OCI-LY1 (cell line): ENCODE measurements around the gene HINT2.

Experiments used
- H2AFZ ChIP-seq: fragments of 200-600 bp; sonication (generic), shearing (Covaris generic); 2 replicates; pipeline ENCODE4 v1.6.0; 2014; ENCODE audit warnings: antibody characterized with exemption, mild to moderate bottlenecking, low read length
- H3F3A ChIP-seq: fragments of 200-600 bp; sonication (generic), shearing (Covaris generic); 2 replicates; pipeline ENCODE4 v1.6.0; 2014; ENCODE audit warnings: mild to moderate bottlenecking, antibody characterized with exemption, low read length, moderate library complexity; ENCODE audit not compliant: insufficient read depth
- H3K27ac ChIP-seq: fragments of 200-600 bp; sonication (generic); 2 replicates; pipeline ENCODE4 v1.5.1; 2014; ENCODE audit warnings: low read length, mixed run types, mild to moderate bottlenecking, low read depth; ENCODE audit not compliant: poor library complexity, severe bottlenecking
- H3K27me3 ChIP-seq: fragments of 200-600 bp; sonication (generic); 2 replicates; pipeline ENCODE4 v1.6.0; 2014; ENCODE audit warnings: antibody characterized with exemption, mild to moderate bottlenecking, low read length, moderate library complexity; ENCODE audit not compliant: insufficient read depth
- H3K36me3 ChIP-seq: fragments of 200-600 bp; sonication (generic); 2 replicates; pipeline ENCODE4 v1.6.1; 2014; ENCODE audit warnings: mild to moderate bottlenecking, antibody characterized with exemption, low read length, moderate library complexity, mixed read lengths; ENCODE audit not compliant: insufficient read depth
- H3K4me1 ChIP-seq: fragments of 200-600 bp; sonication (generic); 2 replicates; pipeline ENCODE4 v1.5.1; 2014; ENCODE audit warnings: mild to moderate bottlenecking, low read length, moderate library complexity; ENCODE audit not compliant: insufficient read depth, severe bottlenecking
- H3K4me2 ChIP-seq: fragments of 200-600 bp; sonication (generic), shearing (Covaris generic); 2 replicates; pipeline ENCODE4 v1.6.1; 2014; ENCODE audit warnings: low read length
- H3K4me3 ChIP-seq: fragments of 200-600 bp; sonication (generic); 2 replicates; pipeline ENCODE4 v1.5.1; 2014; ENCODE audit warnings: low read length, low read depth, mild to moderate bottlenecking, mixed read lengths; ENCODE audit not compliant: poor library complexity, severe bottlenecking
- H3K79me2 ChIP-seq: fragments of 200-600 bp; shearing (Covaris generic); 2 replicates; pipeline ENCODE4 v1.6.1; 2016; ENCODE audit warnings: mixed run types, low read length, mixed read lengths; ENCODE audit not compliant: insufficient read depth
- H3K9ac ChIP-seq: fragments of 200-600 bp; sonication (generic), shearing (Covaris generic); 2 replicates; pipeline ENCODE4 v1.6.1; 2014; ENCODE audit warnings: mild to moderate bottlenecking, low read length, mixed read lengths
- H3K9me2 ChIP-seq: fragments of 200-600 bp; sonication (generic), shearing (Covaris generic); 2 replicates; pipeline ENCODE4 v1.6.1; 2014; ENCODE audit warnings: low read depth, mild to moderate bottlenecking, low read length, mixed read lengths
- H3K9me3 ChIP-seq: fragments of 200-600 bp; shearing (Covaris generic); 2 replicates; pipeline ENCODE4 v1.6.1; 2014; ENCODE audit warnings: low read length, mixed read lengths
- H4K20me1 ChIP-seq: fragments of 200-600 bp; sonication (generic), shearing (Covaris generic); 2 replicates; pipeline ENCODE4 v1.6.0; 2016; ENCODE audit warnings: mild to moderate bottlenecking, low read length; ENCODE audit not compliant: insufficient read depth
- CTCF ChIP-seq: fragments of 200-600 bp; sonication (generic), shearing (Covaris generic); IDR thresholded peaks from 2 replicates; pipeline ENCODE4 v1.5.1; 2017; ENCODE audit warnings: mild to moderate bottlenecking, antibody characterized with exemption, low read length, moderate library complexity, mixed read lengths
- EZH2 ChIP-seq: fragments of 200-600 bp; sonication (generic), shearing (Covaris generic); IDR thresholded peaks from 2 replicates; pipeline ENCODE4 v1.8.0; 2017; ENCODE audit warnings: borderline replicate concordance, mixed run types, mild to moderate bottlenecking, antibody characterized with exemption, low read length, moderate library complexity, mixed read lengths

Gene HINT2

GRCh38 chr9:35818341-35818740 is 3.5 kb upstream of the HINT2 start:
- Histone ChIP-seq H3K9me3 (no peaks in the 10 kb centered on the region), H2AFZ (no peak overlapping the region), H3K79me2 (no peaks in the 10 kb centered on the region), H3K27ac (no peak overlapping the region), H3K9me2 (no peaks in the 10 kb centered on the region), H3F3A (no peaks in the 10 kb centered on the region), H3K4me2 (no peak overlapping the region), H3K4me3 (no peak overlapping the region), H4K20me1 (no peaks in the 10 kb centered on the region), H3K36me3 (no peaks in the 10 kb centered on the region; the same call in 1 of the 2 replicates), H3K27me3 (no peaks in the 10 kb centered on the region), H3K4me1 (peaks cover 13% of the 10 kb centered on the region), H3K9ac (no peak overlapping the region)
- TF ChIP-seq CTCF (no peak), EZH2 (no peak)

GRCh38 chr9:35816708-35817107 is 1.9 kb upstream of the HINT2 start:
- no peak for TF ChIP-seq EZH2
- no peak for TF ChIP-seq CTCF
- H4K20me1 ChIP-seq, result no peaks in the 10 kb centered on the region
- no peak overlapping the region for H3K27ac ChIP-seq
- no peaks in the 10 kb centered on the region for H3K27me3 ChIP-seq
- H3K9ac ChIP-seq, result no peak overlapping the region
- H3K4me3 ChIP-seq, result no peak overlapping the region
- no peaks in the 10 kb centered on the region for H3K9me3 ChIP-seq
- H3K4me1 ChIP-seq, result peaks cover 28% of the 10 kb centered on the region
- no peak overlapping the region for H2AFZ ChIP-seq
- no peaks in the 10 kb centered on the region for H3K79me2 ChIP-seq
- H3K4me2 ChIP-seq, result no peak overlapping the region
- H3K9me2 ChIP-seq, result no peaks in the 10 kb centered on the region
- H3F3A ChIP-seq, result no peaks in the 10 kb centered on the region
- H3K36me3 ChIP-seq, result no peaks in the 10 kb centered on the region; the same call in none of the 2 replicates

GRCh38 chr9:35814106-35814840 is 569 bp downstream of the HINT2 start:
- TF ChIP-seq CTCF, result peak; percentile 32; the same call in 1 of the 2 replicates
- TF ChIP-seq EZH2, result no peak
- no peak overlapping the region for H2AFZ ChIP-seq
- H3K9me3 ChIP-seq, result no peaks in the 10 kb centered on the region
- H3K9me2 ChIP-seq, result no peaks in the 10 kb centered on the region
- H3F3A ChIP-seq, result no peaks in the 10 kb centered on the region
- no peaks in the 10 kb centered on the region for H3K79me2 ChIP-seq
- H3K4me1 ChIP-seq, result peaks cover 33% of the 10 kb centered on the region
- H3K27ac ChIP-seq, result peak overlapping the region; percentile 78
- H3K4me3 ChIP-seq, result peak overlapping the region; percentile 77
- peak overlapping the region; percentile 91 for H3K9ac ChIP-seq
- no peaks in the 10 kb centered on the region for H4K20me1 ChIP-seq
- no peaks in the 10 kb centered on the region for H3K27me3 ChIP-seq
- H3K4me2 ChIP-seq, result peak overlapping the region; percentile 79
- H3K36me3 ChIP-seq, result no peaks in the 10 kb centered on the region; the same call in none of the 2 replicates
